OCI-LY7 (cell line): Measurements from ENCODE around the gene NCK2. TPM values are rescaled to one million over a fixed set of nuclear protein-coding genes. Genes with fewer than 3 reads are reported as not detected.

Experiments
- BruUV-seq: library from RNA; stranded (reverse); fragments of 400-500 nt; replicated peaks from 2 replicates; lab custom pipeline; 2021; lab: Mats Ljungman, UMichigan
- CTCF ChIA-PET: fragments of 300-600 bp; sonication (Branson Sonifier 250); formaldehyde crosslinking; loops from one replicate; lab custom pipeline; 2022; ENCODE audit warnings: antibody characterized with exemption; ENCODE audit not compliant: unreplicated experiment; lab: Charles Lee
- POLR2A ChIA-PET: fragments of 300-600 bp; sonication (Branson Sonifier 250); formaldehyde crosslinking; loops from one replicate; lab custom pipeline; 2022; ENCODE audit warnings: antibody characterized with exemption; lab: Charles Lee
- DNase-seq: peaks from one replicate; pipeline ENCODE4 v3.0.0-alpha.2; 2015; ENCODE audit warnings: low spot score
- H2AFZ ChIP-seq: fragments of 200-600 bp; sonication (generic), shearing (Covaris generic); 2 replicates; pipeline ENCODE4 v1.6.1; 2014; ENCODE audit warnings: mild to moderate bottlenecking, antibody characterized with exemption, low read length, moderate library complexity
- H3K27ac ChIP-seq: fragments of 200-600 bp; sonication (generic); 2 replicates; pipeline ENCODE4 v1.5.1; 2014; ENCODE audit warnings: mixed run types, low read depth, mild to moderate bottlenecking, moderate library complexity, low read length, inconsistent platforms; ENCODE audit not compliant: poor library complexity, severe bottlenecking
- H3K36me3 ChIP-seq: fragments of 200-600 bp; sonication (generic); 2 replicates; pipeline ENCODE4 v1.6.1; 2014; ENCODE audit warnings: mild to moderate bottlenecking, antibody characterized with exemption, low read length, moderate library complexity, mixed read lengths; ENCODE audit not compliant: insufficient read depth
- H3K4me1 ChIP-seq: fragments of 200-600 bp; sonication (generic); 2 replicates; pipeline ENCODE4 v1.5.1; 2014; ENCODE audit warnings: mild to moderate bottlenecking, low read length; ENCODE audit not compliant: insufficient read depth, poor library complexity, severe bottlenecking
- H3K4me2 ChIP-seq: fragments of 200-600 bp; sonication (generic); 2 replicates; pipeline ENCODE4 v1.6.1; 2014; ENCODE audit warnings: mild to moderate bottlenecking, low read length
- H3K4me3 ChIP-seq: fragments of 200-600 bp; sonication (generic); 2 replicates; pipeline ENCODE4 v1.5.1; 2014; ENCODE audit warnings: mild to moderate bottlenecking, low read depth, low read length; ENCODE audit not compliant: poor library complexity, severe bottlenecking
- H3K79me2 ChIP-seq: fragments of 200-600 bp; sonication (generic); 2 replicates; pipeline ENCODE4 v1.6.1; 2016; ENCODE audit warnings: low read depth, mild to moderate bottlenecking, low read length, moderate library complexity, mixed read lengths; ENCODE audit not compliant: insufficient read depth
- H3K9me2 ChIP-seq: fragments of 200-600 bp; sonication (generic); 2 replicates; pipeline ENCODE4 v1.6.1; 2016; ENCODE audit warnings: mild to moderate bottlenecking, low read length, mixed read lengths; ENCODE audit not compliant: insufficient read depth
- H3K9me3 ChIP-seq: fragments of 200-600 bp; sonication (generic); 2 replicates; pipeline ENCODE4 v1.6.1; 2014; ENCODE audit warnings: mild to moderate bottlenecking, mixed run types, low read length, mixed read lengths
- H4K20me1 ChIP-seq: fragments of 200-600 bp; sonication (generic); 2 replicates; pipeline ENCODE4 v1.6.1; 2014; ENCODE audit warnings: mild to moderate bottlenecking, antibody characterized with exemption, low read length, moderate library complexity, mixed read lengths; ENCODE audit not compliant: insufficient read depth
- EZH2phosphoT487 ChIP-seq: fragments of 200-600 bp; sonication (generic); IDR thresholded peaks from 2 replicates; pipeline ENCODE4 v1.6.1; 2018; ENCODE audit warnings: low read depth, borderline replicate concordance, mild to moderate bottlenecking, mixed run types, antibody characterized with exemption, low read length, moderate library complexity, mixed read lengths
- intact Hi-C: fragments of 100-400 bp; cut with micrococcal nuclease; formaldehyde crosslinking; loops from one replicate; pipeline ENCODE4 v1.10.0; 2022; ENCODE audit not compliant: unreplicated experiment
- total RNA-seq, 2 experiments: library from RNA; depleted of rRNA in 1 of 2; stranded (reverse); fragments of >200 nt in 1 of 2; shearing (Covaris generic) in 1 of 2; gene quantifications; 2 replicates each; pipeline ENCODE4 v1.2.3, GENCODE V29; 2014 to 2022
- TF ChIP-seq, protein P1 (sequence below): fragments of 200-600 bp; sonication (generic); conservative IDR thresholded peaks from 2 replicates; pipeline ENCODE4 v1.5.1; 2014; ENCODE audit warnings: mild to moderate bottlenecking, antibody characterized with exemption, low read length, moderate library complexity, mixed read lengths

Gene NCK2
- total RNA-seq, 2 experiments from 2014 or later: 23.4 to 34.2 TPM

DNA sequence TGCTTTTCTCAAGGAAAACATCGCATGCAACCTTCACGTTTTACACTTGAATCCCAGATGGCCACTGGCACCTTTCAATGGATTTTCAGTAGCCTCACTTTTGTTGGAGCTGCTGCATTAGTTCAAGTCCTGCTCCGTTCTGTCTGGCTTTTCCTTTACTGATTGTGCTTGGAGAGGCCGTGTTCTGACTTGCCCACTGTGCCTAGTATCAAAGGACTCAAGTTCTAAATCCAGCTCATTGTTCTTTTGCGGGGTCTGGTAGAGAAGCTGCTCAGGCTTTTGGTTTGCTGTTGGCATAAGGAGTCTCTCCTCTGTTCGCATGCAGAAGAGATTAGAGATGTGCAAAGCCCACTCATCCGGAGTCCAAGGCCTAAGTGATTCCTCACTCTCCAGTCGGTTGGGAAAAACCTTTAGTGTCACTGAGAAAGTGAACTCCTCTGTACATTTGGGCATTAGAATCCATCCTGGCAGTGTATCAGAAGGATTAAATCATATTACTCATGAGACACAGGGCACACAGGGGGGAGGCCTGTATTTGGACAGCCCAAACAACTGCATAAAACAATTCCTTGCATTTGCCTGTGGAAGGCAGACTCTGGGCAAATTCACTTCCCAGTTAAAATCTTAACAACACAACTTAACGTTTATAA lies 69.7 kb downstream of the NCK2 start:
- no peaks in the 10 kb centered on the region for H3K9me3 ChIP-seq
- H4K20me1 ChIP-seq: no peaks in the 10 kb centered on the region
- peaks cover 8% of the 10 kb centered on the region for H3K4me1 ChIP-seq
- intact Hi-C loops: no loop called here
- H3K27ac ChIP-seq: no peak overlapping the region
- no peaks in the 10 kb centered on the region for H3K9me2 ChIP-seq
- no TSS peak for BruUV-seq
- H3K79me2 ChIP-seq: no peaks in the 10 kb centered on the region
- TF ChIP-seq EZH2phosphoT487: no peak
- TF ChIP-seq, protein P1, sequence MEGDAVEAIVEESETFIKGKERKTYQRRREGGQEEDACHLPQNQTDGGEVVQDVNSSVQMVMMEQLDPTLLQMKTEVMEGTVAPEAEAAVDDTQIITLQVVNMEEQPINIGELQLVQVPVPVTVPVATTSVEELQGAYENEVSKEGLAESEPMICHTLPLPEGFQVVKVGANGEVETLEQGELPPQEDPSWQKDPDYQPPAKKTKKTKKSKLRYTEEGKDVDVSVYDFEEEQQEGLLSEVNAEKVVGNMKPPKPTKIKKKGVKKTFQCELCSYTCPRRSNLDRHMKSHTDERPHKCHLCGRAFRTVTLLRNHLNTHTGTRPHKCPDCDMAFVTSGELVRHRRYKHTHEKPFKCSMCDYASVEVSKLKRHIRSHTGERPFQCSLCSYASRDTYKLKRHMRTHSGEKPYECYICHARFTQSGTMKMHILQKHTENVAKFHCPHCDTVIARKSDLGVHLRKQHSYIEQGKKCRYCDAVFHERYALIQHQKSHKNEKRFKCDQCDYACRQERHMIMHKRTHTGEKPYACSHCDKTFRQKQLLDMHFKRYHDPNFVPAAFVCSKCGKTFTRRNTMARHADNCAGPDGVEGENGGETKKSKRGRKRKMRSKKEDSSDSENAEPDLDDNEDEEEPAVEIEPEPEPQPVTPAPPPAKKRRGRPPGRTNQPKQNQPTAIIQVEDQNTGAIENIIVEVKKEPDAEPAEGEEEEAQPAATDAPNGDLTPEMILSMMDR: no peak
- ChIA-PET POLR2A (no interaction called here), CTCF (no interaction called here)
- H3K4me2 ChIP-seq: no peak overlapping the region
- no peak overlapping the region for H3K4me3 ChIP-seq
- peaks cover 14% of the 10 kb centered on the region for H3K36me3 ChIP-seq
- H2AFZ ChIP-seq: no peak overlapping the region
- DNase-seq: no peak

DNA sequence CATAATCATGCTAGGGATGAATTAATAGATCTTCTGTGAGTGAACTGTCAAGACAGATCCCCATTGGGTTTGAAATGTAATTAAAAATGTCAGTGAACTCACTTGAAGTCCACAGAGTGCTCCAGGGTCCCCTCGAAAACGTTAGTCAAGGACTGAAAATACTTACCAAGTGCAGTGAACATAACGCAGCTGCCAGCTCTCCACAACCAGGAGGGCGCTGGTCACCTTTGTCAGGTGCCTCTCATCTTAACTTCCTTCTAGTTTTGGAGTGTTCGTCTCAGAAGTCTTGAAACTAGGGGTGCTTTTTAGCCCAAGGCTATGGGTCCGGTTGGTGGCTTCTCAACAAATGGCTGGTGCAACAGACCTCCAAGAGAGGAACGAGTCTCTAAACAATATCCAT lies 70.7 kb downstream of the NCK2 start:
- BruUV-seq: no TSS peak
- H3K4me1 ChIP-seq: peaks cover 8% of the 10 kb centered on the region
- no peak overlapping the region for H2AFZ ChIP-seq
- TF ChIP-seq, protein P1: no peak
- no peak for TF ChIP-seq EZH2phosphoT487
- no peaks in the 10 kb centered on the region for H4K20me1 ChIP-seq
- H3K9me3 ChIP-seq: no peaks in the 10 kb centered on the region
- ChIA-PET POLR2A (interaction anchor here (1.2 kb wide), 1 partner anchor 12 kb away, joined by 5 read pairs; no protein-coding TSS in a partner anchor), CTCF (no interaction called here)
- no peak for DNase-seq
- H3K4me2 ChIP-seq: no peak overlapping the region
- no peaks in the 10 kb centered on the region for H3K79me2 ChIP-seq
- H3K27ac ChIP-seq: no peak overlapping the region
- H3K9me2 ChIP-seq: no peaks in the 10 kb centered on the region
- peaks cover 14% of the 10 kb centered on the region for H3K36me3 ChIP-seq
- H3K4me3 ChIP-seq: no peak overlapping the region
- intact Hi-C loops: no loop called here

DNA sequence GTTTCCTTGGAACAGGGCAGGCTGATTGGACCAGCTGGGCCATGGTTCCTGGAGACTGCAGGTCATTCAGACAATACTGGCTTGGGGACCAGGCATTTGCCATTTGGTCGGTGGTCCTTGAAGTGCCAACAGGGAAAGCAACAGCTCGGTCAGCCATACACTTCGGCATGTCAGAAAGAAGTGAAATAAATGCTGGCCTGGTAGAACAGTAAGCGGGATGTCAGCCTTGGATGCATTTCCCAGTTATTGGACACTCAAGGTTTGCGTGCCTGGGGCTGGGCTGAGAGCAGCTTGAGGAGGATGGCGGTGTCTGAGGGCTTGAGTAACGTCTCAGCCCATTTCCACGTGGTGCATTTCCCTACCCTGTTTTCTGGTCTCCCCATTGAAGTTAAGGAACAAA lies 75.4 kb downstream of the NCK2 start:
- H3K79me2 ChIP-seq: no peaks in the 10 kb centered on the region
- no peaks in the 10 kb centered on the region for H3K9me3 ChIP-seq
- H4K20me1 ChIP-seq: no peaks in the 10 kb centered on the region
- BruUV-seq: no TSS peak
- ChIA-PET CTCF (no interaction called here), POLR2A (interaction anchor here (0.5 to 1.3 kb wide), 4 partner anchors 11 to 453 kb away, joined by 3 to 5 read pairs (median 3); no protein-coding TSS in a partner anchor)
- H2AFZ ChIP-seq: no peak overlapping the region
- no peaks in the 10 kb centered on the region for H3K9me2 ChIP-seq
- H3K4me3 ChIP-seq: no peak overlapping the region
- peaks cover 11% of the 10 kb centered on the region for H3K4me1 ChIP-seq
- no peak overlapping the region for H3K4me2 ChIP-seq
- H3K36me3 ChIP-seq: peaks cover 14% of the 10 kb centered on the region
- TF ChIP-seq, protein P1: no peak
- TF ChIP-seq EZH2phosphoT487: no peak
- H3K27ac ChIP-seq: no peak overlapping the region
- intact Hi-C loops: no loop called here
- DNase-seq: no peak
